ENCODE results near the gene GPRC5C.

Gene GPRC5C

GRCh38 chr17:74407384-74407783, 24.5 kb upstream of the GPRC5C start:
- DNase-seq (ENCODE audit: low spot score): no peak

- peak; percentile 61 for DNase-seq (ENCODE audit: low spot score)
Measured at GRCh38 chr17:74408262-74408661, 23.6 kb upstream of the GPRC5C start.

- no peak for DNase-seq (ENCODE audit: low spot score)
Measured at GRCh38 chr17:74408815-74409214, 23.1 kb upstream of the GPRC5C start.

- DNase-seq (ENCODE audit: low spot score): no peak
Measured at GRCh38 chr17:74410001-74410443, 21.9 kb upstream of the GPRC5C start.

GRCh38 chr17:74412581-74412980, 19.3 kb upstream of the GPRC5C start:
- DNase-seq (ENCODE audit: low spot score): no peak

GRCh38 chr17:74413491-74413890, 18.4 kb upstream of the GPRC5C start:
- no peak for DNase-seq (ENCODE audit: low spot score)

- DNase-seq (ENCODE audit: low spot score): no peak
Measured at GRCh38 chr17:74414510-74414909, 17.4 kb upstream of the GPRC5C start.

GRCh38 chr17:74415608-74416396, 16.1 kb upstream of the GPRC5C start:
- DNase-seq (ENCODE audit: low spot score): no peak

- DNase-seq (ENCODE audit: low spot score): peak; percentile 79
Measured at GRCh38 chr17:74417178-74418045, 14.5 kb upstream of the GPRC5C start.

- DNase-seq (ENCODE audit: low spot score): no peak
Measured at GRCh38 chr17:74419928-74420411, 11.9 kb upstream of the GPRC5C start.

GRCh38 chr17:74424117-74424516, 7.8 kb upstream of the GPRC5C start:
- DNase-seq (ENCODE audit: low spot score): no peak

- no peak for DNase-seq (ENCODE audit: low spot score)
Measured at GRCh38 chr17:74424657-74425056, 7.2 kb upstream of the GPRC5C start.

- no peak for DNase-seq (ENCODE audit: low spot score)
Measured at GRCh38 chr17:74426551-74427047, 5.3 kb upstream of the GPRC5C start.

- DNase-seq (ENCODE audit: low spot score): no peak
Measured at GRCh38 chr17:74427048-74427762, 4.7 kb upstream of the GPRC5C start.

GRCh38 chr17:74427763-74428153, 4.1 kb upstream of the GPRC5C start:
- no peak for DNase-seq (ENCODE audit: low spot score)

- DNase-seq (ENCODE audit: low spot score): no peak
Measured at GRCh38 chr17:74429604-74430384, 2.1 kb upstream of the GPRC5C start.

- no peak for DNase-seq (ENCODE audit: low spot score)
Measured at GRCh38 chr17:74430385-74430705, 1.5 kb upstream of the GPRC5C start.

GRCh38 chr17:74430706-74431567, 951 bp upstream of the GPRC5C start:
- DNase-seq (ENCODE audit: low spot score): peak; percentile 81

GRCh38 chr17:74432424-74432690, 469 bp downstream of the GPRC5C start:
- no peak for DNase-seq (ENCODE audit: low spot score)

- no peak for DNase-seq (ENCODE audit: low spot score)
Measured at GRCh38 chr17:74432766-74433391, 991 bp downstream of the GPRC5C start.

Data from AG08395 (cell line).